HepG2 (cell line): ENCODE data around the gene MIEF1. TPM values are rescaled to one million over a fixed set of nuclear protein-coding genes. Genes with fewer than 3 reads are reported as not detected.

ENCODE experiments used
- ARNT2 ChIP-seq: sonication (generic); formaldehyde crosslinking; IDR thresholded peaks from 2 replicates; pipeline ENCODE4 v1.8.0; 2022; ENCODE audit warnings: mild to moderate bottlenecking, low read depth, missing genetic modification reagents, moderate library complexity
- CBX5 ChIP-seq: sonication (generic); formaldehyde crosslinking; IDR thresholded peaks from 2 replicates; pipeline ENCODE4 v1.4.0; 2020; ENCODE audit warnings: missing genetic modification reagents, borderline replicate concordance
- CEBPB ChIP-seq: IDR thresholded peaks from 2 replicates; pipeline ENCODE4 v1.6.1; 2011; ENCODE audit warnings: low read depth, low read length, improper control_type of control experiment, borderline replicate concordance
- FOXP1 ChIP-seq, 2 experiments: fragments of 450-650 bp in 1 of 2; IDR thresholded peaks; 2 replicates each; pipeline ENCODE4 v1.6.1; 2017 to 2018; ENCODE audit warnings: antibody characterized with exemption in 1 of 2
- GATAD1 ChIP-seq: IDR thresholded peaks from 2 replicates; pipeline ENCODE4 v1.6.1; 2016; ENCODE audit warnings: missing genetic modification reagents, missing compliant biosample characterization
- GPBP1L1 ChIP-seq: sonication (generic); formaldehyde crosslinking; IDR thresholded peaks from 2 replicates; pipeline ENCODE4 v1.5.0; 2020; ENCODE audit warnings: mild to moderate bottlenecking, missing genetic modification reagents
- IKZF1 ChIP-seq: fragments of 450-650 bp; IDR thresholded peaks from 2 replicates; pipeline ENCODE4 v1.7.1; 2016
- KMT2B ChIP-seq: IDR thresholded peaks from 2 replicates; pipeline ENCODE4 v1.6.1; 2016; ENCODE audit warnings: missing genetic modification reagents, missing compliant biosample characterization
- MIER3 ChIP-seq: IDR thresholded peaks from 2 replicates; pipeline ENCODE4 v1.6.1; 2016; ENCODE audit warnings: missing compliant biosample characterization, borderline replicate concordance
- RARG ChIP-seq: sonication (generic); formaldehyde crosslinking; IDR thresholded peaks from 2 replicates; pipeline ENCODE4 v1.4.0; 2020; ENCODE audit warnings: low read depth, mild to moderate bottlenecking, missing genetic modification reagents
- RFXAP ChIP-seq: sonication (generic); formaldehyde crosslinking; IDR thresholded peaks from 2 replicates; pipeline ENCODE4 v1.4.0; 2020; ENCODE audit warnings: missing genetic modification reagents, borderline replicate concordance
- SIN3A ChIP-seq: IDR thresholded peaks from 2 replicates; pipeline ENCODE4 v1.6.1; 2011; ENCODE audit warnings: low read depth, mild to moderate bottlenecking, control low read depth, low read length, borderline replicate concordance
- TBX3 ChIP-seq: fragments of 450-650 bp; IDR thresholded peaks from 2 replicates; pipeline ENCODE4 v1.6.1; 2017; ENCODE audit warnings: antibody characterized with exemption, mild to moderate bottlenecking, inconsistent platforms, borderline replicate concordance
- THRA ChIP-seq: sonication (generic); formaldehyde crosslinking; IDR thresholded peaks from 2 replicates; pipeline ENCODE4 v1.4.0; 2020; ENCODE audit warnings: missing genetic modification reagents, borderline replicate concordance
- TOE1 ChIP-seq: sonication (generic); formaldehyde crosslinking; IDR thresholded peaks from 2 replicates; pipeline ENCODE4 v1.4.0; 2020; ENCODE audit warnings: mild to moderate bottlenecking, missing genetic modification reagents
- TP53 ChIP-seq: sonication (generic); formaldehyde crosslinking; conservative IDR thresholded peaks from 2 replicates; pipeline ENCODE4 v1.4.0; 2020; ENCODE audit warnings: missing genetic modification reagents
- ZBTB7B ChIP-seq: sonication (generic); formaldehyde crosslinking; IDR thresholded peaks from 2 replicates; pipeline ENCODE4 v1.4.0; 2020; ENCODE audit warnings: missing genetic modification reagents
- ZFP62 ChIP-seq: sonication (generic); formaldehyde crosslinking; IDR thresholded peaks from 2 replicates; pipeline ENCODE4 v1.4.0; 2020; ENCODE audit warnings: missing genetic modification reagents
- ZNF17 ChIP-seq: sonication (generic); formaldehyde crosslinking; IDR thresholded peaks from 2 replicates; pipeline ENCODE4 v1.5.0; 2020; ENCODE audit warnings: mild to moderate bottlenecking, missing genetic modification reagents
- polyA plus RNA-seq, 8 experiments: library from polyadenylated mRNA; depleted of rRNA in 3 of 8; stranded (reverse) in 7 of 8; unstranded in 1 of 8; fragments of >200 nt; fragmentation: Illumina TruSeq in 4 of 8; extraction: Trizol in 4 of 8; gene quantifications; 2 replicates each; pipeline versions ENCODE4 v1.2.1 to v1.2.3, GENCODE V29; 2011 to 2016; ENCODE audit warnings: low read depth in 4 of 8, missing spikeins in 1 of 8, mixed read lengths in 1 of 8; ENCODE audit not compliant: insufficient read depth in 1 of 8
- total RNA-seq, 5 experiments: library from RNA; depleted of rRNA; stranded (reverse); fragments of >200 nt; fragmentation: Illumina TruSeq; extraction: Trizol; gene quantifications; 2 replicates each; pipeline ENCODE4 v1.2.3, GENCODE V29; 2016; ENCODE audit warnings: low read depth in 1 of 5
- TF ChIP-seq, protein P1 (sequence below): IDR thresholded peaks from 2 replicates; pipeline ENCODE4 v1.6.1; 2016; ENCODE audit warnings: missing compliant biosample characterization, missing genetic modification reagents, borderline replicate concordance
- TF ChIP-seq, protein P2 (sequence below): sonication (generic); formaldehyde crosslinking; IDR thresholded peaks from 2 replicates; pipeline ENCODE4 v1.8.0; 2023; ENCODE audit warnings: mild to moderate bottlenecking, missing genetic modification reagents
- TF ChIP-seq, protein P3 (sequence below): sonication (generic); formaldehyde crosslinking; IDR thresholded peaks from 2 replicates; pipeline ENCODE4 v1.9.0; 2021; ENCODE audit warnings: missing genetic modification reagents, borderline replicate concordance

Gene MIEF1
- total and polyA plus RNA-seq, 2 of the 13 experiments (the other 11 are each of a cell fraction or from before 2014, with no cell fraction given) = 21.7 to 34.8 TPM

DNA sequence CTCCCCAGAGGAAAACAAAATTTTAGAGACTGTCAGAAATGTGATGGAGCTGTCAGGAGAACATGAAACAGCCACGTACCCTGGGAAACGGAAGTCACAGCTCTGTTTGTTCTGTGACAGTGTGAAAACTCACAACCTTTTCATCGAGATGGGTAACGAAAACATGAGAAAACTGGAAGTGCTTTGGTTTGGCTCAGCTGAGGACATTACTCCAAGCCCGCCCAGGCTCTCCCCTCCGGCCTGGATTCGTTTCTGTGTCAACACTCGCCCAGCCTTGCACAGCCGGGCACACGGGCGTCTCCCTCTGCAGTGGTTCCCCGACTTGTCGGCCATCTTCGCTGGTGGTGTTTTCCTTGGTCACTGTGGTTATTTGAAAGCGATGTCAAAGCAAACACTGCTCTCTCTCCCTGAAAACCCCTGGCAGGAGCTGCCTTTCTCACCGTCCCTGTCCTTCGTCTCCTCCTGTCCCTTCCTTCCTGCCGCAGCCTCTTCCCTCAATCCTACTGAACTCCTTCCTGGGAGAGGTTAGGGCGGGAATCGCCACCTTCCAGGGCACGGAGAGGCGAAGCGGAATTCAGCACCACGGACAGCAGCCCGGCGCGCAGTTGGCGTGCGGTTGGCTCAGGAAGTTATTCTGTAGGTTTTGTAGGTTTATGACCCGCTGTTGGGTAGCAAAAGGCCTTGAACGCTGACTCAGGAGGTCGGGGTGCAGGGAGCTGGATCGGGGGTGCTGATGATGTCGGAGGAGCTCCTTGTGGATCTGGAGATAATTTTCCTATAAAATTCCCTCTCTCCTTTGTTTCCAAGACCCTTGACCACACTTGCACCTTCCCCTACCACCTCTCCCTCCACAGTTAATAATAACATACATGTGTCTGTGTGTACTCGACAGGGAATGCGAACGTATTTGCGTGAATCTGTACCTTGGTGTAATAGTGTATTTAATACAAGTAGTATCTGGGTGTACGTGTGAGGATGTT is 43.6 kb downstream of the MIEF1 start (continued):
- TF ChIP-seq THRA (peak; percentile 87), RARG (no peak), MIER3 (CRISPR knock-in tag) (peak; percentile 90; the same call in 1 of the 2 replicates), TP53 (CRISPR knock-in tag) (0 out of 2 replicates have a peak, but pooled peaks have one; percentile 64), GATAD1 (peak; percentile 66), RFXAP (peak; percentile 76; the same call in 1 of the 2 replicates), CEBPB (no peak), CBX5 (CRISPR knock-in tag) (peak; percentile 81), ZBTB7B (CRISPR knock-in tag) (peak; percentile 66), TBX3 (no peak), ARNT2 (CRISPR knock-in tag) (peak; percentile 88), TOE1 (CRISPR knock-in tag) (no peak; the same call in 1 of the 2 replicates), SIN3A (no peak), ZNF17 (CRISPR knock-in tag) (no peak), IKZF1 (no peak), KMT2B (CRISPR knock-in tag) (peak; percentile 78), ZFP62 (CRISPR knock-in tag) (no peak), GPBP1L1 (CRISPR knock-in tag) (no peak), FOXP1 (IDR thresholded peaks at IDR 0.05) (no peak), FOXP1 (CRISPR knock-in tag; IDR thresholded peaks at IDR 0.05) (peak; percentile 35; the same call in 1 of the 2 replicates)
- TF ChIP-seq, protein P1, sequence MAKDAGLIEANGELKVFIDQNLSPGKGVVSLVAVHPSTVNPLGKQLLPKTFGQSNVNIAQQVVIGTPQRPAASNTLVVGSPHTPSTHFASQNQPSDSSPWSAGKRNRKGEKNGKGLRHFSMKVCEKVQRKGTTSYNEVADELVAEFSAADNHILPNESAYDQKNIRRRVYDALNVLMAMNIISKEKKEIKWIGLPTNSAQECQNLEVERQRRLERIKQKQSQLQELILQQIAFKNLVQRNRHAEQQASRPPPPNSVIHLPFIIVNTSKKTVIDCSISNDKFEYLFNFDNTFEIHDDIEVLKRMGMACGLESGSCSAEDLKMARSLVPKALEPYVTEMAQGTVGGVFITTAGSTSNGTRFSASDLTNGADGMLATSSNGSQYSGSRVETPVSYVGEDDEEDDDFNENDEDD (CRISPR knock-in tag) = peak; percentile 71; the same call in 1 of the 2 replicates
- TF ChIP-seq, protein P2, sequence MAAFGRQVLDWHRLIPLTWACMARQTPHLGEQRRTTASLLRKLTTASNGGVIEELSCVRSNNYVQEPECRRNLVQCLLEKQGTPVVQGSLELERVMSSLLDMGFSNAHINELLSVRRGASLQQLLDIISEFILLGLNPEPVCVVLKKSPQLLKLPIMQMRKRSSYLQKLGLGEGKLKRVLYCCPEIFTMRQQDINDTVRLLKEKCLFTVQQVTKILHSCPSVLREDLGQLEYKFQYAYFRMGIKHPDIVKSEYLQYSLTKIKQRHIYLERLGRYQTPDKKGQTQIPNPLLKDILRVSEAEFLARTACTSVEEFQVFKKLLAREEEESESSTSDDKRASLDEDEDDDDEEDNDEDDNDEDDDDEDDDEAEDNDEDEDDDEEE (CRISPR knock-in tag) = peak; percentile 89
- TF ChIP-seq, protein P3, sequence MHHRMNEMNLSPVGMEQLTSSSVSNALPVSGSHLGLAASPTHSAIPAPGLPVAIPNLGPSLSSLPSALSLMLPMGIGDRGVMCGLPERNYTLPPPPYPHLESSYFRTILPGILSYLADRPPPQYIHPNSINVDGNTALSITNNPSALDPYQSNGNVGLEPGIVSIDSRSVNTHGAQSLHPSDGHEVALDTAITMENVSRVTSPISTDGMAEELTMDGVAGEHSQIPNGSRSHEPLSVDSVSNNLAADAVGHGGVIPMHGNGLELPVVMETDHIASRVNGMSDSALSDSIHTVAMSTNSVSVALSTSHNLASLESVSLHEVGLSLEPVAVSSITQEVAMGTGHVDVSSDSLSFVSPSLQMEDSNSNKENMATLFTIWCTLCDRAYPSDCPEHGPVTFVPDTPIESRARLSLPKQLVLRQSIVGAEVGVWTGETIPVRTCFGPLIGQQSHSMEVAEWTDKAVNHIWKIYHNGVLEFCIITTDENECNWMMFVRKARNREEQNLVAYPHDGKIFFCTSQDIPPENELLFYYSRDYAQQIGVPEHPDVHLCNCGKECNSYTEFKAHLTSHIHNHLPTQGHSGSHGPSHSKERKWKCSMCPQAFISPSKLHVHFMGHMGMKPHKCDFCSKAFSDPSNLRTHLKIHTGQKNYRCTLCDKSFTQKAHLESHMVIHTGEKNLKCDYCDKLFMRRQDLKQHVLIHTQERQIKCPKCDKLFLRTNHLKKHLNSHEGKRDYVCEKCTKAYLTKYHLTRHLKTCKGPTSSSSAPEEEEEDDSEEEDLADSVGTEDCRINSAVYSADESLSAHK (CRISPR knock-in tag) = 0 out of 2 replicates have a peak, but pooled peaks have one; percentile 70
